RWPE1 (cell line): ENCODE data around the gene NCS1.

Experiments used
- CTCF ChIA-PET: fragments of 350-600 bp; sonication (Branson Sonifier 250); formaldehyde crosslinking; extraction: SDS; loops from one replicate; lab custom pipeline; 2021; lab: Yijun Ruan, JAX
- POLR2A ChIA-PET: fragments of 400-600 bp; formaldehyde crosslinking; extraction: SDS; loops from one replicate; lab custom pipeline; 2020; ENCODE audit warnings: antibody characterized with exemption; ENCODE audit not compliant: low non-redundant PET; lab: Yijun Ruan, JAX
- DNase-seq: peaks from one replicate; pipeline ENCODE4 v3.0.0; 2012; ENCODE audit warnings: low spot score
- H3K27ac ChIP-seq: fragments of 450-650 bp; 2 replicates; pipeline ENCODE4 v1.5.1; 2017
- TF ChIP-seq, protein P1 (sequence below): fragments of 450-650 bp; conservative IDR thresholded peaks from 2 replicates; pipeline ENCODE4 v1.5.1; 2017; ENCODE audit warnings: low read depth, mild to moderate bottlenecking

Gene NCS1

DNA sequence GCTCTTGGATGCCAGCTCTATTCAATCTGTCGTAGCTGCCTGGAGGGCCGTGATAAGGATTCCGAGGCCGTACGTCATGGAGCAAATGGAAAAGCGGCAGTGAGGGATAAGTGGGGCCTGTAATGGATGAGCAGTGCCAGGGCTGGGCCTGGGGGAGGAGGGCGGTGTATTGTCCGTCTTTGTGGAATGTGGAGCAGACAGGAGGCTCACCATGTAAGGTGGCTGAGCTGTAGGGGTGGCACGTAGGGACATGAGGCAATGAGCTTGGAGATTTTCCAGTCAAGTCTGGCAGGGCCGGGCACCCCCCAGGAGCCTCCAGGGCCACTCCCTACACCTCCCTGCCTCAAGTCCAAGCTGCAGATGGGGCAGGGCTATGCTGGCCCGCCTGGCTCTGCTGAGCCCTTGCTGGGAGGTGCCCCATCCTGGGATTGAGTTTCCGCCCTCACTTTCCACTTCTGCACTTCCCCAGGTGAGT, 29.2 kb downstream of the NCS1 start:
- peak; percentile 39 for DNase-seq
- TF ChIP-seq, protein P1, sequence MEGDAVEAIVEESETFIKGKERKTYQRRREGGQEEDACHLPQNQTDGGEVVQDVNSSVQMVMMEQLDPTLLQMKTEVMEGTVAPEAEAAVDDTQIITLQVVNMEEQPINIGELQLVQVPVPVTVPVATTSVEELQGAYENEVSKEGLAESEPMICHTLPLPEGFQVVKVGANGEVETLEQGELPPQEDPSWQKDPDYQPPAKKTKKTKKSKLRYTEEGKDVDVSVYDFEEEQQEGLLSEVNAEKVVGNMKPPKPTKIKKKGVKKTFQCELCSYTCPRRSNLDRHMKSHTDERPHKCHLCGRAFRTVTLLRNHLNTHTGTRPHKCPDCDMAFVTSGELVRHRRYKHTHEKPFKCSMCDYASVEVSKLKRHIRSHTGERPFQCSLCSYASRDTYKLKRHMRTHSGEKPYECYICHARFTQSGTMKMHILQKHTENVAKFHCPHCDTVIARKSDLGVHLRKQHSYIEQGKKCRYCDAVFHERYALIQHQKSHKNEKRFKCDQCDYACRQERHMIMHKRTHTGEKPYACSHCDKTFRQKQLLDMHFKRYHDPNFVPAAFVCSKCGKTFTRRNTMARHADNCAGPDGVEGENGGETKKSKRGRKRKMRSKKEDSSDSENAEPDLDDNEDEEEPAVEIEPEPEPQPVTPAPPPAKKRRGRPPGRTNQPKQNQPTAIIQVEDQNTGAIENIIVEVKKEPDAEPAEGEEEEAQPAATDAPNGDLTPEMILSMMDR, result no peak
- ChIA-PET CTCF (interaction anchor here (0.5 to 1.3 kb wide), 3 partner anchors 10 to 35 kb away, joined by 4 to 7 read pairs (median 4); no protein-coding TSS in a partner anchor), POLR2A (no interaction called here)
- H3K27ac ChIP-seq, result peak overlapping the region; percentile 95

DNA sequence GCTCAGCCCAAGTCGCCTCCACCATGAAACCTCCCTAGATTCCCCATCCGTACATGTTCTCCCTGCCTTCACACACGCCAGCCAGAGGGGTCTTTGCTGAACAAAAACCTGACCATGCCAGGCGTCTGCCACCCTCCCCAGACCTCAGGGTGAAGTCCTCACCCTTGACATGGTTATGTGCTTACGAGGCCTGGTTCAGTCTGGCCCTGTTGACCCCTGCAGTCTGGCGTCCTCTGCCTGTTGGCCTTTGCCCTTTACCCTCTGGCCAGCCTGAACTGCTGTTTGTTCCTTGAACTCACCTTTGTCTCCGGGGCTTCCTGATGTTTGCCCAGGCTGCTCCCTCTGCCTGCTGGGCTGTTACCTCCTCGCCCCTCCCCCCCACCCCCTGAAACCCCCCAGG, 29.8 kb downstream of the NCS1 start:
- TF ChIP-seq, protein P1, result no peak
- peak overlapping the region; percentile 95 for H3K27ac ChIP-seq
- ChIA-PET POLR2A (interaction anchor here (0.6 kb wide), 1 partner anchor 139 kb away, joined by 4 read pairs; no protein-coding TSS in a partner anchor), CTCF (interaction anchor here (0.5 to 1.3 kb wide), 3 partner anchors 10 to 133 kb away, joined by 4 to 7 read pairs (median 4); no protein-coding TSS in a partner anchor)
- no peak for DNase-seq

DNA sequence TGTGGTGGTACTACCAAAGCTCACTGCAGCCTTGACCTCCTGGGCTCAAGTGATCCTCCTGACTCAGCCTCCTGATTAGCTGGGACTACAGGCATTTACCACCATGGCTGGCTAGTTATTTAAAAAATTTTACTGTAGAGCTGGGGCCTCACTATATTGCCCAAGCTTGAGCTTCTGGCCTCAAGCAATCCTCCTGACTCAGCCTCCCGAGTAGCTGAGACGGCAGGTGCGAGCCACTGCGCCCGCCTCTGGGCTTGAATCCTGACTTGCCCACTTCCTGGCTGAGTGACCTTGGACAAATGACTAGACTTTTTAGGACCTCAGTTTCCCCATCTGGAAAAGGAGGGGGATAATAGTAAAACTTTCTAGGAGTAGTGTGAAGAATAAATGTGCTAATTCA, 32.1 kb downstream of the NCS1 start:
- H3K27ac ChIP-seq, result no peak overlapping the region; the same call in none of the 2 replicates
- CTCF ChIA-PET, result interaction anchor here (0.7 kb wide), 2 partner anchors 31 to 85 kb away, joined by 3 read pairs; no protein-coding TSS in a partner anchor
- TF ChIP-seq, protein P1, result no peak
- DNase-seq, result no peak
- POLR2A ChIA-PET, result no interaction called here

DNA sequence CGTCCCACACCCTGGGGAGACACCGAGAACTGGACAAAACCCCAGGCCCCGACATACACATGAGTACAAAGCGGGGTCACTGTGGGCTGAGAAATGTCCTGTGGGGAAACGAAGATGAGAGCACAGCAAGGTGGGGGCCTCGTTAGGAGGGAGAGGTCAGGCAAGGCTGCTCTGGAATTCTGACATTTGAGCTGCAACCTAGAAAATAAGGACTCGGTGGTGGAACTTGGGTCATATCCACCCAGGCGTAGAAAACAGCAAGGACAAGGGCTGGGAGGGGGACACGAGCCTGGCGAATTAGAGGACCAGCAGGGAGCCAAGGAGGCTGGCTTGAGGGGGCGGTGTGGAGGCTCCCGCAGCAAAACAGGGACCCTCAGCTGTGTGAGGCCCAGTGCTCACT, 32.8 kb downstream of the NCS1 start:
- ChIA-PET CTCF (interaction anchor here (0.6 kb wide), 1 partner anchor 32 kb away, joined by 3 read pairs; no protein-coding TSS in a partner anchor), POLR2A (no interaction called here)
- H3K27ac ChIP-seq, result peak overlapping the region; percentile 15; the same call in 1 of the 2 replicates
- DNase-seq, result no peak
- TF ChIP-seq, protein P1, result no peak

DNA sequence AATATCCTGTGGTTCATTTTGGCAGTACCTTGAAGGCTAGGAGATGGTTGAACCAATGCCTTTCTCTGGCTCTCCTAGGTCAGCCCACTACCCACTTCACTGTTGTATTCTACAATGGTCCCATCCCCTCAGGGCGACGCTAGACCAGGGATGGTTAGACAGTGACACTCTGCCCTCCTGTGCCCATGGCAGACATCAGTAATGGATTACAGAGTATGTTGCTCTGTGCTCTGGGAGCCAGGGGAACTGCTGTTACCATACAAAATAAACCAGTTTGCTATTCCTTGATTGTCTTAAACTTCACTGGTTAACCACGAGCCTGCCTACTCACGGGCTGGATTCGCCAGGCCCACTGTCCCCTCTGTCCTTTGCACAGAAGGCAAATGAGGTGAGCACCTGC, 33.7 kb downstream of the NCS1 start:
- CTCF ChIA-PET, result interaction anchor here (0.6 to 0.8 kb wide), 4 partner anchors 19 to 99 kb away, joined by 3 to 8 read pairs (median 4); no protein-coding TSS in a partner anchor
- POLR2A ChIA-PET, result interaction anchor here (0.6 kb wide), 1 partner anchor 17 kb away, joined by 3 read pairs; no protein-coding TSS in a partner anchor
- H3K27ac ChIP-seq, result peak overlapping the region; percentile 12; the same call in 1 of the 2 replicates
- no peak for DNase-seq
- TF ChIP-seq, protein P1, result no peak

DNA sequence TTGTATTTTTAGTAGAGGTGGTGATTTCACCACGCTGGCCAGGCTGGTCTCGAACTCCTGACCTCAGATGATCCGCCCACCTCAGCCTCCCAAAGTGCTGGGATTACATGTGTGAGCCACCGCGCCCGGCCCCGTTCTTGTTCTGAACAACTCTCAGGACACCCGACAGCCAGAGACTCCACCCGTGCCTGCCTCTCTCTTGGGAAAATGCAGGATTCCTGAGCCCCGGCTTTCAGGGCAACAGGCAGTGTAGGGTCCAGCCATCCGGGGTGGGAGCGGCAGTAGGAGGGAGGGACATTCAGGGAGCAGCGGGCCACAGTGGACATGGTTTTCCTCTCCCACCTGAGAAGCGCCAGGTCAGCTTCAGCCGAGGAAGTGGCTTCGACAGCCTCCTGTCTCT, 34.4 kb downstream of the NCS1 start:
- TF ChIP-seq, protein P1, result no peak
- CTCF ChIA-PET, result interaction anchor here (0.6 to 0.7 kb wide), 2 partner anchors 20 to 21 kb away, joined by 3 to 4 read pairs; no protein-coding TSS in a partner anchor
- POLR2A ChIA-PET, result no interaction called here
- no peak for DNase-seq
- H3K27ac ChIP-seq, result peak overlapping the region; percentile 42
